ENCODE data around the gene BMPER.

BMPER gene

GRCh38 chr7:34059136-34059828 is 153.9 kb downstream of the BMPER start:
- DNase-seq (ENCODE audit: low read depth in 3 of 3, low spot score in 1 of 3), result no peak

- no peak for DNase-seq (ENCODE audit: low read depth in 3 of 3, low spot score in 1 of 3)
Observed at GRCh38 chr7:34060196-34060947, 155.0 kb downstream of the BMPER start.

GRCh38 chr7:34061149-34061548 is 155.8 kb downstream of the BMPER start:
- DNase-seq (ENCODE audit: low read depth in 3 of 3, low spot score in 1 of 3), result no peak

GRCh38 chr7:34062341-34062740 is 157.0 kb downstream of the BMPER start:
- DNase-seq (ENCODE audit: low read depth in 3 of 3, low spot score in 1 of 3), result no peak

GRCh38 chr7:34062826-34063225 is 157.5 kb downstream of the BMPER start:
- DNase-seq (ENCODE audit: low read depth in 3 of 3, low spot score in 1 of 3), result no peak

- no peak for DNase-seq (ENCODE audit: low read depth in 3 of 3, low spot score in 1 of 3)
Observed at GRCh38 chr7:34064519-34065158, 159.3 kb downstream of the BMPER start.

GRCh38 chr7:34066411-34066810 is 161.1 kb downstream of the BMPER start:
- no peak for DNase-seq (ENCODE audit: low read depth in 3 of 3, low spot score in 1 of 3)

- DNase-seq (ENCODE audit: low read depth in 3 of 3, low spot score in 1 of 3), result no peak
Observed at GRCh38 chr7:34067005-34067778, 161.9 kb downstream of the BMPER start.

GRCh38 chr7:34069676-34070075 is 164.3 kb downstream of the BMPER start:
- DNase-seq (ENCODE audit: low read depth in 3 of 3, low spot score in 1 of 3), result no peak

- DNase-seq (ENCODE audit: low read depth in 3 of 3, low spot score in 1 of 3), result no peak
Observed at GRCh38 chr7:34070511-34071323, 165.4 kb downstream of the BMPER start.

GRCh38 chr7:34073676-34074075 is 168.3 kb downstream of the BMPER start:
- DNase-seq (ENCODE audit: low read depth in 3 of 3, low spot score in 1 of 3), result no peak

- DNase-seq (ENCODE audit: low read depth in 3 of 3, low spot score in 1 of 3), result no peak
Observed at GRCh38 chr7:34074421-34074820, 169.1 kb downstream of the BMPER start.

GRCh38 chr7:34075523-34076370 is 170.4 kb downstream of the BMPER start:
- no peak for DNase-seq (ENCODE audit: low read depth in 3 of 3, low spot score in 1 of 3)

GRCh38 chr7:34077168-34077567 is 171.8 kb downstream of the BMPER start:
- DNase-seq (ENCODE audit: low read depth in 3 of 3, low spot score in 1 of 3), result no peak

GRCh38 chr7:34078864-34079263 is 173.5 kb downstream of the BMPER start:
- DNase-seq (ENCODE audit: low read depth in 3 of 3, low spot score in 1 of 3), result no peak

GRCh38 chr7:34080513-34080912 is 175.2 kb downstream of the BMPER start:
- no peak for DNase-seq (ENCODE audit: low read depth in 3 of 3, low spot score in 1 of 3)

- no peak for DNase-seq (ENCODE audit: low read depth in 3 of 3, low spot score in 1 of 3)
Observed at GRCh38 chr7:34081935-34082334, 176.6 kb downstream of the BMPER start.

GRCh38 chr7:34083440-34083839 is 178.1 kb downstream of the BMPER start:
- no peak for DNase-seq (ENCODE audit: low read depth in 3 of 3, low spot score in 1 of 3)

- no peak for DNase-seq (ENCODE audit: low read depth in 3 of 3, low spot score in 1 of 3)
Observed at GRCh38 chr7:34084651-34085050, 179.3 kb downstream of the BMPER start.

GRCh38 chr7:34086064-34086463 is 180.7 kb downstream of the BMPER start:
- DNase-seq (ENCODE audit: low read depth in 3 of 3, low spot score in 1 of 3), result no peak
